GM12801 (cell line): ENCODE data around the gene MPV17L.
"Not testable (repeated sequence)": the region's sequence is repeated elsewhere in the genome, so short reads cannot be mapped to it uniquely, and the experiment has no call there.

ENCODE experiments used
- TF ChIP-seq, protein P1 (sequence below): IDR thresholded peaks from one replicate; pipeline ENCODE4 v1.5.1; 2011; ENCODE audit warnings: control low read depth; ENCODE audit not compliant: insufficient read length; ENCODE audit errors: extremely low read depth

Gene MPV17L

DNA sequence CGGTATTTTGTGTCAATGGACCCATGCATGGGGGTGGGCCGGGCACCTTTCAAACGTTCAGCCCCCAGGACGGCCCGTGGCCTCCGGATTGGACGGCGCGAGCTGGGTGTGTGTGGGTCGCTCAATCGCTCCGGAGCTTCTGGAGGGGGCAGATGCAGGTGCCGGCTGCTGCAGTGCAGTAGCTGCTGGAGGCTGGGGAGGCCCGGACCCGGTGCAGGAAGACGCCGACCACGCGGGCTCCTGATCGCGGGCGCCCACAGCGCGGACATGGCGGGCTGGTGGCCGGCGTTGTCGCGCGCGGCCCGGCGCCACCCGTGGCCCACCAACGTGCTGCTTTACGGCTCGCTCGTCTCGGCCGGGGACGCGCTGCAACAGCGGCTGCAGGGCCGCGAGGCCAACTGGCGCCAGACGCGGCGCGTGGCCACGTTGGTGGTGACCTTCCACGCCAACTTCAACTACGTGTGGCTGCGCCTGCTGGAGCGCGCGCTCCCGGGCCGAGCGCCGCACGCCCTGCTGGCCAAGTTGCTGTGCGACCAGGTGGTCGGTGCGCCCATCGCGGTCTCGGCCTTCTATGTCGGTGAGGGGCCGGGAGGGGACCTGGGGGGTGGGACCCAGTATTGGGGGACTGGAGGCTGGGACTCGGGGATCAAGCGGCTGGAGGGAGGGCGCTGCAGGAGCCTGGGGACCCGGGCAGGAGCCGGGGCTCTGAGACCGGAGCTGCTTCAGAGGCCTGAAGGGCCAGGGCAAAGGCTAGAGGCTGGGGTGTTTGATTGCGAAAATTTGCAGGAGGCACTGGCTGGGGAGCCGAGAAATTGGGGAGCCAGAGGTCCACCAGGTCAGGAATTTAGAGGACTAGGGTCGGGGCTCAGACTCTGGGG, at the start of gene MPV17L:
Gene MPV17L (plus strand): TSS at position 124 of the 878 bp plus-strand sequence. CDS start 144 bp downstream, at position 268.
- TF ChIP-seq, protein P1, sequence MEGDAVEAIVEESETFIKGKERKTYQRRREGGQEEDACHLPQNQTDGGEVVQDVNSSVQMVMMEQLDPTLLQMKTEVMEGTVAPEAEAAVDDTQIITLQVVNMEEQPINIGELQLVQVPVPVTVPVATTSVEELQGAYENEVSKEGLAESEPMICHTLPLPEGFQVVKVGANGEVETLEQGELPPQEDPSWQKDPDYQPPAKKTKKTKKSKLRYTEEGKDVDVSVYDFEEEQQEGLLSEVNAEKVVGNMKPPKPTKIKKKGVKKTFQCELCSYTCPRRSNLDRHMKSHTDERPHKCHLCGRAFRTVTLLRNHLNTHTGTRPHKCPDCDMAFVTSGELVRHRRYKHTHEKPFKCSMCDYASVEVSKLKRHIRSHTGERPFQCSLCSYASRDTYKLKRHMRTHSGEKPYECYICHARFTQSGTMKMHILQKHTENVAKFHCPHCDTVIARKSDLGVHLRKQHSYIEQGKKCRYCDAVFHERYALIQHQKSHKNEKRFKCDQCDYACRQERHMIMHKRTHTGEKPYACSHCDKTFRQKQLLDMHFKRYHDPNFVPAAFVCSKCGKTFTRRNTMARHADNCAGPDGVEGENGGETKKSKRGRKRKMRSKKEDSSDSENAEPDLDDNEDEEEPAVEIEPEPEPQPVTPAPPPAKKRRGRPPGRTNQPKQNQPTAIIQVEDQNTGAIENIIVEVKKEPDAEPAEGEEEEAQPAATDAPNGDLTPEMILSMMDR, result not testable (repeated sequence)

DNA sequence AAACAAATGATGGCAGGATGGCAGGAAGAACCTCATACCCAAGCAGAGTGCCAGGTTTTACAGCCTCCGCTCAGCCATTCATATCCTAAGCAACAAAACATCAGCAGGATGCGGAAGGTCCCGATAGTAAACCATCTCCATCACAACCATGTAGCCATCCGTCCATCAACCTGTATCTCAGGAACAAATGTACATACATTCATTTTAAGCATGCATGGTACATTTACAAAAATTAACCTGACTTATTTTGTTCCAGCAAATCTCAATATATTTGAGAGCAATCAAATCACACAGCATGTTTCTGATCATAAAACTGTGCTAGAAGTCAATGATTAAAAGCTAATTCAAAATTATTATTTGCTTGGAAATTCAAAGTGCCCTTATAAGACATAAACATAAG, 17.4 kb upstream of the MPV17L start, which contains the start of gene NPIPA5:
Gene NPIPA5 (minus strand): TSS at position 101 of the 400 bp plus-strand sequence. CDS start 0 bp downstream, at position 101.
- TF ChIP-seq, protein P1, result not testable (repeated sequence)

DNA sequence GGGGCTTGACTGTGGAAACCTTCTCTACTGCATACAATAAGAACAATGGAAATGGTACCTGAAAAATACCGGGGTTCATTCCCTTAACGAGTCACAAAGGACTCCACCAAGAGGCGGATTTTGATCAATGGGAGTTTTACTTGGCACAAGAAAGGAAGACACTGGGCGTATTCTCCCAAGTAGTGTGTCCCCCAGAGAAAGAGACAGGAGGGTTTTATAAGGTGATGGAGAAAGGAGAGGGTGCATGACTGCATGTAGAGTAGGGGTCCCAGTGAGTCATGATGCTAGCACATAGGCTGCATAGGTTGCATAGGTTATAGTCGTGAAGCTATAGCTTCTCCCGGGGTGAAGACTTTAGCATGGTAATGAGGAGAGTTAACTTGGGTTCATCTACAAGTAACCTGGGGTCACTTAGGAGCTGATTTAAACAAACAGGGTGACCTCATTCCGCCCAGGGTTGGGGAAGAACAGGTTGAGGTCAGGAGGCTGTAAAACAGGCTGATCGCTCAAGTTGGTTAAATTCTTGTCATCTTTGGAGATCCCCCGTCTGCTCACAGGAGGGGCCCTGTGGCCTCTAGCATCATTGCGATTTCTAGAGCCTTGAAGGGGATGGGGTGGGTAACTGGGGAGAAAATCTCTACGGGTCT, 1.5 kb downstream of the MPV17L start:
- TF ChIP-seq, protein P1, result no peak

DNA sequence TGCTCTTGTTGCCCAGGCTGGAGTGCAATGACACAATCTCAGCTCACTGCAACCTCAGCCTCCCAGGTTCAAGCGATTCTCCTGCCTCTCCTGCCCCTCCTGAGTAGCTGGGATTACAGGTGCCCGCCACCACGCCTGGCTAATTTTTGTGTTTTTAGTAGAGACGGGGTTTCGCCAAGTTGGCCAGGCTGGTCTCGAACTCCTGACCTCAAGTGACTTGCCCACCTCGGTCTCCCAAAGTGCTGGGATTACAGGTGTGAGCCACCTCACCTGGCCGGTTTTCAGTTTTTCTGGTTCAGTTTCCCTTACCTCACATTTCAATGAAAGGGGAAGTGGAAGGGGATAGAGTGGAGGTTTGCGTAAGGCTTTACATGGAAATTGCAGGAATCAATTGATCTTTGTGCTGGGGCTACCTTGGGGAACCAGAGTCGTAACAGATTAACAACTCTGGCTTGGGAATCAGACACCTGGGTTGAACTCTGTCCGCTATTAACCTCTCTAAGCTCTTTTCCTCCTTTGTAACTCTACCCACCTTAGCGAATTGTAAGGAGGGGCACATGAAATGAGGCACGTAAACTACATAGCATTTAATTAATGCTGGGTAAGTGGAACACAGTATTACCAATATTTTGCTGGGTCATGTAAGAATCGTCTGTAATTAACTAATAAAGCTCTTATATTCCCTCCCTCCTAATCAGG, 3.2 kb downstream of the MPV17L start:
- TF ChIP-seq, protein P1, result no peak

DNA sequence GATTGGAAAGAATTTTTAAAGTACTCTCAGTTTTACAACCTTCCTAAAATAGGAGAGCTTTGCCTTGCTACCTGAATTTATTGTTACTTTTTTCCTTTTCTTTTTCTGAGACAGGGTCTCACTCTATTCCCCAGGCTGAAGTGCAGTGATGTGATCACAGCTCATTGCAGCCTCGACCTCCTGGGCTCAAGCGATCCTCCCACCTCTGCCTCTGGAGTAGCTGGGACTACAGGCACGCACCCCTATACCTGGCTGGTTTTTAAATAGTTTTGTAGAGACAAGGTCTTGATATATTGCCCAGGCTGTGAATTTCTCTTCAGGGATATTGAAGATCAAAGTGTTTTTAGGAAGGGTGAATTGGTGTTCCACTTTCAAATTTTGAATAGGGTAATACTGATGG, 3.8 kb downstream of the MPV17L start:
- TF ChIP-seq, protein P1, result no peak

DNA sequence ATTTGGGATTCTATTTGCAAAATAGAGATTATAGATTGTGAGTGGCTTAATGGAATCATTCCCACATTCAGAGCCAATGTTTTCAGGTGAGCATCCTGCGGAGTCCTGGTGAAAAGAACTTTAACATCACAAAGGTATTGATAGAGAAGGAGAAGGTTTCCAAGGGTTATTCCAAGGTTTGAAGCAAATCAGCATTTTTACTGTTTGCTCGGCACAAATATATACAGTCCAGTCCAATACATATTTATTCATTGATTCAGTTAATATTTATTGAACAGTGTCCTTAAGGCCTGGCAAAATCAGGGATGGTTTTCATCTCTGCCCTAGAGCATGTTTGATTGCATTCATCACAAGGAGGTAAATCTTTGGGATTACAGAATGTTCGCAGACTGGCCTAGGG, 6.4 kb downstream of the MPV17L start:
- TF ChIP-seq, protein P1, result no peak

DNA sequence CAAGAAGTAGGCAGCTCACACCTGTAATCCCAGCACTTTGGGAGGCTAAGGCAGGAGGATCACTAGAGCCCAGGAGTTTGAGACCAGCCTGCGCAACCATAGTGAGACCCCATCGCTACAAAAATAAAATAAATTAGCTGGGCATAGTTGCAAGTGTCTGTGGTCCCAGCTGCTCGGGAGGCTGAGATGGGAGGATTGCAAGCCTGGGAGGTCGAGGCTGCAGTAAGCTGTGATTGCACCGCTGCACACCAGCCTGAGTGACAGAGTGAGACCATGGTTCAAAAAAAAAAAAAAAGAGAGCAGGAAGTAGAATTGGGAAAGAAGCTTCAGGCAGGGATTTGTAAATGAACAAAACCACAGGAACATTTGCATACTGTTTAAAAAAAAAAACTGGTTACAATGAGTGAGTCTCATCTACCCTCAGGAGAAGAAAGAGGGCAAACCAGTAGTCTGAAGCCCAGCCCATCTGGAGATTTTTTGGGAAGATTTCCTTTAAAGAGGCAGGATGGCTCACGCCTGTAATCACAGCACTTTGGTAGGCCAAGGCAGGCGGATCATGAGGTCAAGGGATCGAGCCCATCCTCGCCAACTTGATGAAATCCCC, 7.9 kb downstream of the MPV17L start:
- TF ChIP-seq, protein P1, result no peak
